ENCODE results near the gene EDNRB.

EDNRB gene

DNA sequence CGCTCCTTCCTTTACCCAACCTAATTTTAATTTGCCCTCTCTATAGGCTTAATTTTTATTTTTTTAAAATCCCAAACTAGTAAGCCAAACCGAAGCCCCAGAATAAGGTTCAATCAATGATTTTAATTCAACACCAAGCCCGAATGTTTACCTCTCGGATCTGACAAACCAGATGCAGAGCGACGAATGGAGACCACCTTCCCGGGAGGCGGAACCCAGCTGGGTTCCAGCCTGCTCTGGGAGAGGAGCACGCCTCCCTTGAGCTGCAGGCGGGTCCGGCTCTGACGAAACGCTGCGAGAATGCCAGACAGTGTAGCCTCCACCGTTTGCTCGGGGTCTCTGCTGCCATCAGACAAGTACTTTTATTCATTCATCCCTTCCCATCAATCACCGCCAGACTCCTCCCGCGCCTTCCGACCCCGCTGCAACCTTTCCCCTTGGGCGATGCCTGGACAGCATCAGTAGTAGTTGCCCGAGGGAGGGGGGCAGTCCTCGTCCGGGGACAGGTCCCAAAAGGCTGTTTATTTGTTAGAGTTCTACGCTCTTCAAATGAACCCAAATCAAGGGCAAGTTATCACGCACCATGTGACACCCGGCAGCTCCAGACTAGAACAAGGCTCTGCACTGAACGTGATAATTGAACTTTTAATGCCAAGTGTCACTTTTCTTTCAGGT, 752 bp upstream of the EDNRB start:
- H3K4me3 ChIP-seq (ENCODE audit: low read length) = no peak overlapping the region
- no peaks in the 10 kb centered on the region for H3F3A ChIP-seq (ENCODE audit: control insufficient read depth, insufficient read depth)
- H3K9me3 ChIP-seq (ENCODE audit: control insufficient read depth, insufficient read depth, low read length) = peaks cover 5% of the 10 kb centered on the region; the same call in 1 of the 2 replicates
- H3K36me3 ChIP-seq (ENCODE audit: control insufficient read depth, low read length) = no peaks in the 10 kb centered on the region
- H3K79me2 ChIP-seq (ENCODE audit: control insufficient read depth, low read length) = no peaks in the 10 kb centered on the region
- H3K4me2 ChIP-seq (ENCODE audit: low read length) = no peak overlapping the region
- H3K4me1 ChIP-seq (ENCODE audit: control insufficient read depth, low read length) = no peaks in the 10 kb centered on the region
- no peak for TF ChIP-seq EZH2phosphoT487 (IDR thresholded peaks at IDR 0.05; ENCODE audit: borderline replicate concordance, low read length)
- TF ChIP-seq, protein P1, sequence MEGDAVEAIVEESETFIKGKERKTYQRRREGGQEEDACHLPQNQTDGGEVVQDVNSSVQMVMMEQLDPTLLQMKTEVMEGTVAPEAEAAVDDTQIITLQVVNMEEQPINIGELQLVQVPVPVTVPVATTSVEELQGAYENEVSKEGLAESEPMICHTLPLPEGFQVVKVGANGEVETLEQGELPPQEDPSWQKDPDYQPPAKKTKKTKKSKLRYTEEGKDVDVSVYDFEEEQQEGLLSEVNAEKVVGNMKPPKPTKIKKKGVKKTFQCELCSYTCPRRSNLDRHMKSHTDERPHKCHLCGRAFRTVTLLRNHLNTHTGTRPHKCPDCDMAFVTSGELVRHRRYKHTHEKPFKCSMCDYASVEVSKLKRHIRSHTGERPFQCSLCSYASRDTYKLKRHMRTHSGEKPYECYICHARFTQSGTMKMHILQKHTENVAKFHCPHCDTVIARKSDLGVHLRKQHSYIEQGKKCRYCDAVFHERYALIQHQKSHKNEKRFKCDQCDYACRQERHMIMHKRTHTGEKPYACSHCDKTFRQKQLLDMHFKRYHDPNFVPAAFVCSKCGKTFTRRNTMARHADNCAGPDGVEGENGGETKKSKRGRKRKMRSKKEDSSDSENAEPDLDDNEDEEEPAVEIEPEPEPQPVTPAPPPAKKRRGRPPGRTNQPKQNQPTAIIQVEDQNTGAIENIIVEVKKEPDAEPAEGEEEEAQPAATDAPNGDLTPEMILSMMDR (IDR thresholded peaks at IDR 0.05; ENCODE audit: low read depth, low read length, poor library complexity, severe bottlenecking) = no peak
- no peaks in the 10 kb centered on the region for H3K9me2 ChIP-seq (replicated peaks; ENCODE audit: control insufficient read depth, low read length)
- no peaks in the 10 kb centered on the region for H3K27me3 ChIP-seq (ENCODE audit: control insufficient read depth, low read length)
- no peaks in the 10 kb centered on the region for H4K20me1 ChIP-seq (ENCODE audit: control insufficient read depth, insufficient read depth, low read depth, low read length)
- H3K27ac ChIP-seq (ENCODE audit: low read depth, low read length) = no peak overlapping the region

DNA sequence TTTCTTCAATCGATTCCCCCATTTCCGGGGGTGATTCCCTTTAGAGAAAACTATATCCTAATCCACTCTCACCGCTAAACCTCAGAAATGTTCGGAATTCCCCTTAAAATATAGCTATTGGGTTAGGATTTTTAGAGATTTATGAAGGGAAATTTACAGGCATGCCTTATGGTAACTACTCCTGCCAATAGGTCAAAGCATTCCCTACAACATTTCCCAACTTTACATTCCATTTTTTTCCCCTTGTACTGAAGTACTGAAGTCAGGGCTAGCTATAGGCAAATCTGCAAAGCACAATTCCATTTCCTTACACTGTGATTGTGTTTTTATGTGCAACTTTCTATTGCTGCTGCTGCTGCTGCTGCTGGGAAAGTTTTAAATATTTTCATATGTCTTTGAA, 2.1 kb downstream of the EDNRB start:
- H3K27ac ChIP-seq (ENCODE audit: low read depth, low read length) = no peak overlapping the region
- no peaks in the 10 kb centered on the region for H3K27me3 ChIP-seq (ENCODE audit: control insufficient read depth, low read length)
- no peaks in the 10 kb centered on the region for H3K4me1 ChIP-seq (ENCODE audit: control insufficient read depth, low read length)
- no peak for TF ChIP-seq EZH2phosphoT487 (IDR thresholded peaks at IDR 0.05; ENCODE audit: borderline replicate concordance, low read length)
- TF ChIP-seq, protein P1 (IDR thresholded peaks at IDR 0.05; ENCODE audit: low read depth, low read length, poor library complexity, severe bottlenecking) = no peak
- H3K4me2 ChIP-seq (ENCODE audit: low read length) = no peak overlapping the region
- H3K9me2 ChIP-seq (replicated peaks; ENCODE audit: control insufficient read depth, low read length) = no peaks in the 10 kb centered on the region
- no peaks in the 10 kb centered on the region for H3K36me3 ChIP-seq (ENCODE audit: control insufficient read depth, low read length)
- H3F3A ChIP-seq (ENCODE audit: control insufficient read depth, insufficient read depth) = no peaks in the 10 kb centered on the region
- no peaks in the 10 kb centered on the region for H3K79me2 ChIP-seq (ENCODE audit: control insufficient read depth, low read length)
- no peak overlapping the region for H3K4me3 ChIP-seq (ENCODE audit: low read length)
- H4K20me1 ChIP-seq (ENCODE audit: control insufficient read depth, insufficient read depth, low read depth, low read length) = no peaks in the 10 kb centered on the region
- H3K9me3 ChIP-seq (ENCODE audit: control insufficient read depth, insufficient read depth, low read length) = peaks cover 5% of the 10 kb centered on the region; the same call in 1 of the 2 replicates

DNA sequence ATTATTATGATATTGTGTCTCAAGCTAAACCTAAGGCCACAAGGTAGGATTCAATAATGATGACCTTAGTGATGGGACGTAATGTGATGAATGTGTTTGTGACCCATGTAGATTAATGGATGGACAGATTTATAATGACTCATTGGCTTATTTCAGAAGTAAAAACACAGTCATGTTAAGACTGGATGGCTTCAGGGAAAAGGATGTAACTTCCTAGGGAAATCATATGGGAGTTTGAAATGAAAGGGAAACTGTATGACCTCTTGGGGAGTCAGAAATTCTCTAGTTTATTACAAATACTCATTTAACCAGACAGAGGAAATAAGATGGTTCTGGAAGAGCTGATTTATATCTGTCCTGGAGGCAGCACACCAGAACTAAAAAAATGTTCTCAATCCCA, 2.9 kb downstream of the EDNRB start:
- Histone ChIP-seq H4K20me1 (ENCODE audit: control insufficient read depth, insufficient read depth, low read depth, low read length) (no peaks in the 10 kb centered on the region), H3K27me3 (ENCODE audit: control insufficient read depth, low read length) (no peaks in the 10 kb centered on the region), H3K4me2 (ENCODE audit: low read length) (no peak overlapping the region), H3K27ac (ENCODE audit: low read depth, low read length) (no peak overlapping the region), H3F3A (ENCODE audit: control insufficient read depth, insufficient read depth) (no peaks in the 10 kb centered on the region), H3K4me1 (ENCODE audit: control insufficient read depth, low read length) (no peaks in the 10 kb centered on the region), H3K9me2 (replicated peaks; ENCODE audit: control insufficient read depth, low read length) (no peaks in the 10 kb centered on the region), H3K36me3 (ENCODE audit: control insufficient read depth, low read length) (no peaks in the 10 kb centered on the region), H3K79me2 (ENCODE audit: control insufficient read depth, low read length) (no peaks in the 10 kb centered on the region), H3K4me3 (ENCODE audit: low read length) (no peak overlapping the region), H3K9me3 (ENCODE audit: control insufficient read depth, insufficient read depth, low read length) (peaks cover 5% of the 10 kb centered on the region; the same call in 1 of the 2 replicates)
- no peak for TF ChIP-seq EZH2phosphoT487 (IDR thresholded peaks at IDR 0.05; ENCODE audit: borderline replicate concordance, low read length)
- TF ChIP-seq, protein P1 (IDR thresholded peaks at IDR 0.05; ENCODE audit: low read depth, low read length, poor library complexity, severe bottlenecking) = no peak
